HS-27A (cell line): ENCODE measurements around the gene CENPM.
A peak's percentile ranks its signal among the peaks of the same experiment; 100 is the strongest.

Experiments used
- DNase-seq: peaks from one replicate; pipeline ENCODE4 v3.0.0-alpha.2; 2012; ENCODE audit warnings: low read depth, missing footprints

The CENPM gene, protein sequence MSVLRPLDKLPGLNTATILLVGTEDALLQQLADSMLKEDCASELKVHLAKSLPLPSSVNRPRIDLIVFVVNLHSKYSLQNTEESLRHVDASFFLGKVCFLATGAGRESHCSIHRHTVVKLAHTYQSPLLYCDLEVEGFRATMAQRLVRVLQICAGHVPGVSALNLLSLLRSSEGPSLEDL

DNA sequence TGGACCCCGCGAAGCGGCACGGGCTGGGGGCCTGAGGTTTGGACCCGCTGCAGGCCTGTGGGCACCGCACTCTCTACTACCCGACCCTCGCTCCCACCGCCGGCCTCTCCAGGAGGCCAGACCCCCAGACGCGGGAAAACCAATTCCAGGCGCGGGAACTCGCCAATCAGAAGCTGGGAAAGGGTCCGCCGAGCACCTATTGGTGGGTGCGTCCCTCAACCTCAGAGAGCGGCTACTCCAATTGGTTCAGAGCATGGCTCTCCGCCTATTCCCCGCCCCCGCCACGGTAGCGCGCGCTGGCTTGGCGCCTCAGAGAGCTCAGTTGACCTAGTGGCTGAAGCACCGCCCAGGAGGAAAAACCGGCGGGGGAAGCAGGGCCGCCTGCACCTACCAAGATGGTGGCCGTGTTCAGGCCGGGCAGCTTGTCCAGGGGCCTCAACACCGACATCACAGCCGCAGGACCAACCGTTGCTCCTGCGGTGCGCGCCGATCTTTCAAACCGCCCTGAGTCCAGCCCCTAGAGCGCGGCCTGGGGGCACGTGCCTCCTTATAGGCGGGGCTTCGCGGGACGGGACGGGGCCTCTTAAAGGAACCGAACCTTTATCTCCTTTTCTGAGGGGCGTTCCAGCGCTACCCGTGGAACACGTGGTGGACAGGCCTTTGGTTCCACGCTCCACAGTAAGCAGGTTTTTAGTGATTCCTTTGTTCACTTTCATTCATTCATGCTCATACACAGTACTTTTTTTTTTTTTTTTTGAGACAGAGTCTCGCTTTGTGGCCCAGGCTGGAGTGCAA lies at the start of gene CENPM:
CENPM (minus strand) TSS at position 524 of the 795 bp plus-strand sequence; CDS start at position 448, 76 bp downstream.
- DNase-seq, result peak; percentile 88

DNA sequence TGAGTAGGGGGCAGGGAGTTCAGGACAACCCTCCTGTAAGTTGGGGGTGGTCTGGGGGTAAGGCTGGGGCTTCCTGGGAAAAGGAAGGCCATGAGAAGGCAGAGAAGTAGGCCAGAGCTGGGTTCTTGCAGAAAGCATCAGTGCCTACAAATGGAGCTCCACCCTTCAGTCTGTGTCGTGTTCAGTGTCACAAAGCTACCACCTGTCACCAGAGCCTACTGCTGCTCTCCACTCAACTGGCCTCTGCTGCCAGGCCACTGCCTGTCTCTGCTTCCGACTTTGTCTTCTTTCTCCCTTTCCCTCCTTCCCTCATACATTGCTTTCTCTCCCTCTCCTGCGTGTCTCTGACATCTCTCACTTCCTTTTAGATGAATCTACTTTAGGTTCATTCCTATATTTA lies 48.3 kb upstream of the CENPM start:
- no peak for DNase-seq

DNA sequence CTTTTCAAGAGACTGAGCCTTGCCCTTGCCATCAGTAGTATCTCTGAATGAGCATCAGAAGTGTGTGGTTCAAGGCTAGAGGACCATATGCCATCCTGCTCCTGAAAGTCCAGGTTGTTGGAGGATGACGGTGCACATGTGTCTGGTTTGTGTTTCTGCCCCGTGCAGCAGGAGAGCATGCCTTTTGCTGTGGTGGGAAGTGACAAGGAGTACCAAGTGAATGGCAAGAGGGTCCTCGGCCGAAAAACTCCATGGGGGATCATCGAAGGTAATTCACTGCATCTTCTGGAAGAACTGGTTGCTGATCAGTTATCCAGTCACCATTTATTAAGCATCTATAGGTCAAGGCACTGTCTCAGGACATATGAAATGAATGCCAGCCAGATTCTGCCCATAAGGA lies 45.5 kb upstream of the CENPM start:
- DNase-seq, result no peak

DNA sequence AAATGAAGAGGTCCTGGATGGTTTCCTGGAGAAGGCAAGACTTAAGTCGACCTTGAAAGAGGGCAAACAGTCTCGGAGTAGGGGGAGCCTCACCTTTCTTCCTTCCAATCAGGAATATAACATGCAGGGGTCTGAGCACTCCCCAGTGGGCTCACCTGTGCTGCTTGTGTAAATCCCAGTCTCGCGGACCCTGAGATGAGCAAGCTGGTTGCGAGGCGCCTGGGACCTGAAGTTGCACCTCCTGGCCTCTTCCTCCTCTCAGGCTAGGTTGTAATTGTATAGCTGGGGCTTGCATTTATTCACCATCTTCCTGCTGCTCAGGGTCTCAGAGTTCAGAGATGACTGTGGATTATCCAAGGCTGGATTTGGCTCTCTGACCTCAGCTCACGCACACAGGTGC lies 44.2 kb upstream of the CENPM start:
- DNase-seq, result no peak

DNA sequence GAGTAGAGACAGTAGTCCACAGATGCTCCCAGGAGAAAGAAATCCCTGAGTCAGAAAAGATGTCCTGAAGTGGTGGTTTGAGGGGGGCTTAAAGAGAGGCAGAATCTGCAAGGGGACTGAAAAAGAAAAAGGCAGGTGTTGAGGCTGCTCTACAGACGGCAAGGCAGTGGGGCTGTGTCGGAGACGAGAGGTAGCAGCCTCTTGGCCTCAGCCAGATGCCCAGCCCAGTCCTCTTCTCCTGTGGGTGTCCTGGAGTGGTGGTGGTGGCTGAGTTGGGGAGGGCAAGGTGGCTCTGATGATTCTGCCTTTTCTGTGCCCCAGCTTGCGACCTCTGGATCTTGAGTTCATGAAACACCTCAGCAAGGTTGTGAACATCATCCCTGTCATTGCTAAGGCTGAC lies 42.3 kb upstream of the CENPM start:
- no peak for DNase-seq

DNA sequence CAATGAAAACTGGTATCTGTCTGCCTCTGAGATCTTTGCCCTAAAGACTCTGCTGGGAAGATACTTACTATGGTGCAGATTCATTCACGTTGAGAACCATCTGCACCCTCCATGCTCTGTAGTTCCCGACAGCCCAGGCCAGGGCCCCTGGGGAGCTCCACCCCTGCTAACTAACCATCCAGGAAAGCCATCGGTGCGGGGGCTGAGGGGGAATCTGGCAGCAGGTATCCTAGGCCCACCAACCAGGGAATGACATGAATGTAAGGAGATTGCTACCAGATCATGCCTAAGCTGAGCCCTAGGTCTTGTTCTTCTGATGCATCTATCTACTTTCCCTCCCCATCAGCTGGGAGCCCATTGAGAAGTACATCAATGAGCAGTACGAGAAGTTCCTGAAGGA lies 40.3 kb upstream of the CENPM start:
- no peak for DNase-seq

DNA sequence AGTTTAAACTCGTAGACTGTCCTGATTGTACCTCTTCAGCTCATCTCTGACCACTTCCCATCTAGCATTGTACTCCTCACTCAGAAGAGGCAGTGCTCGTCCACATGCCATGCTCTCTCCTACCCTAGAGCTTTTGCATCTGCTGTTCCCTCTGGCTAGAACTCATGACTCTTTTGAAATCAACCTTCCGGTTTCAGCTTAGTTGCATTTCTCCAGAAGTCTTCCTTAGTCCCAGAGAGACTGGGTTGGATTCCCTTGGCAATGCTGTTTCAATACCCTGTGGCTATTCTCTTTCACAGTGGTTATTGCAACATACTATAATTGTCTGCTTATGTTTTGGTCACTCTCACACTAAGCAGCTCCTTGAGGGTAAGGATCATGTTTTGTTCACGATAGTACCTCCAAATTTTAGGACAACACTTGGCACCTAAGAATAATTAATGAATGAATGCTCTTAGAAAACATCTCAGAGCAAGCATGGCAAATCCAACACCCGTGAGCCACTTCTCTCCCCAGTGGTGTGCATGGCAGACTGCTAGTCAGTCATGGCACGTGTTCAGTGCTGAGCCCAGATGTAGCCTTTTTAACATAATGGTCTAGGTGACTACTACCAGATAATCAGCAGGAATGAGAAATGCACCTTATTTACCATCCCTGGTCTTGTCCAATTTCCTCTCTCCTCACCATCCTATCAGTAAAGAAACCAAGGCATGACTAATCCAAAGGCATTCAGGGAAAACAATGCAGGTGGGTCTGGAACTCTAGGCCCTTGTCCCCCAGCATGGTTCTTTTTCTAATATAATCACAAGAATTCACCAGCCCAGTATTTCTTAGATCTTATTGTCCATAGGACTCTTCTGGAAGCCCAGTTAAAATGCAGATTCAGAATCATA lies 36.8 kb upstream of the CENPM start:
- DNase-seq, result no peak

DNA sequence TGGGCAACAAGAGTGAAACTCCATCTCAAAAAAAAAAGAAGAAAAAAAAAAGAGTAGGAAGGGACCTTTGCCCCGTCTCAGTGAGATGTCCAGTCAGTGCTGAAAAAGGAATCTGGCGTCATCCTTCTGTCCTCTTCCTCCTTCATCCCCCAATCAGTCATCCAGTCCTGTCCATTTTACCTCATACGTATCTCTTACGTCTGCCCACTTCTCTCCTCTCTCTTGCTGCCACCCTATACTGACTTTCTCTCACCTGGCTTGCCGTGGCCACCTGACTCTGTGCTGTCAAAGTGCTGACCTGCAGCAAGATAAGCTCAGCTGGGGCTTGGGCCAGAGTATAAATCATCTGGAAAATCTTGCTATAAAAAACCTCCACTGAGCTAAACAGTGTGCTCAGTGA lies 35.9 kb upstream of the CENPM start:
- no peak for DNase-seq

DNA sequence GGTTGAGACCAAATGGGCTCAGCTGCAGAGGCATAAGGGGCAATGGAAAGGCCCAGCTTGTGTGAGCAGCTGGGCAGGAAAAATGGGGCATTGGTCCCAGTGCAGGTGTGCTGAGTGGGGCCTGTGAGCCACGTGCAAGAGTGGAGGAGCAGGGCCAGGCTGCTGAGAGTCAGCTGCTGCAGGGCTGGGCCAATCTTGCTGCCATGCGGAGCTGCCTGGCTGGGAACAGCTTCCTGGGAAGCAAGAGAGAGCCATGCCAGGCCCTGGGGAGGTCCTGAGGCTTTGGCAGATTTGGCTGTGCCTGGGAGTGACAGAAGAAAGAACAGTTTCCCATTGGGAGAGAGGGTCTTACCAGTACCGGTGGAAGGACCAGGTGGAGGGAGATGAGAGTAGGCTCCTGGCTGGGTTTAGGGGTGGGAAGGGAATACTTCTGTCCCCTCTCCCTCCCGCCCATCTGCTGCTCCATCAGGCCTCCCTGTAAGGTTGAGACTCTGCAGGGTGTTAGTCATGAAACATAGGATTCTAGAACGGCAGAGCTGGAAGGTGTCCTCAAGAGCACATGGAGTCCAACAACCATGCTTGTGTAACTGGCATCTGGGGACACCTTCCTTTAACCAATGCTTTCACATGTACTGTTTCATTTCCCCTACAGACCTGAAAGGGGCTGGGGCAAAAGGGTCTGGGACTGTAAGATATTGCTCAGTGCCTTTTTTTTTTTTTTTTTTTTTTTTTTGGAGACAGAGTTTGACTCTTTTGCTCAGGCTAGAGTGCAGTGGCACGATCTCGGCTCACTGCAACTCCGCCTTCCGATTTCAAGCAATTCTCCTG lies 32.7 kb upstream of the CENPM start:
- no peak for DNase-seq

DNA sequence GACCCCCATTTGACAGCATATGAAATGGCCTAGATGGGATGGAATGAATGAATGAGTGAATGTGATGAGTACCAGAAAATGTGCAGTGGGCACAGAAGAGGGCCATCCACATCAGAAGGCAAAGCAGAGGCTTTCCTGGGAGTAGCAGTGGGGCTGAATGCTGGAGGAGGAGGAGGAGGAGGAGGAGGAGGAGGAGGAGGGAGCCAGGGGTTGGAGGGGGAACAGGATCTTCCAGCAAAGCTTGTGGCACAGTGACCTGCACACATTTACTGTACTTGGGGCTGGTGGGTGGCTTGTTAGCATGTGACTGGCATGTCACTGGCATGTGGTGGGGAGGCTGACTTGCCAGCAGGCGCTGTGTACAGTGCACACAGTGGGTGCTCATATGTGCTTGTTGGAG lies 31.8 kb upstream of the CENPM start:
- DNase-seq, result no peak

DNA sequence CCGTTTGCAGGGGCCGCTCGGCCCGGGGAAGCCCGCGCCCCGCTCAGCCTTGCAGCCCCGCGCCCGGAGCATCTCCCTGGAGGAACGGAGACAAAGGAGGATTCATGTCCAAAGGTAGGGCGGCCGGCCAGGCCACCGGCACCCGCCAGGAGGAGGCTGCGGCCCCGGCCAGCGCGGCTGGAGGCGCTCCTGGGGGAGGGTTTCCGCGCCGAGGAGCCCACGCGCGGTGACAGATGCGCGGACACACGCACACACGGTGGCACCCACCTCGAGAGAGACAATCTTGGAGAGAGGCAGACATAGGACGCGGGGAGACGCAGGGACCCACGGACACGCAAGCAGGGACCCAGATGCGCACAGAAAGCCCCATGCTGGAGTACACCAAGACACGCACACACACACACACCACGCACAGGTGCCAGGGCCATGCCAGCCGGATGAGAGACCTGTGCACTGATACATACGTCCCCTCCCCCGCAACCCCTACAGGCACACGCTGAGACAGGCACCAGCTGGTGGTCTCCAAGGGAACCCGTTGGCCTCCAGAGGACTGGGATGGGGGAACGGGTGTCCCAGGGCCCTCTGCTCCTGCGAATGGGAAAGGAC lies 30.1 kb upstream of the CENPM start:
- DNase-seq, result no peak

DNA sequence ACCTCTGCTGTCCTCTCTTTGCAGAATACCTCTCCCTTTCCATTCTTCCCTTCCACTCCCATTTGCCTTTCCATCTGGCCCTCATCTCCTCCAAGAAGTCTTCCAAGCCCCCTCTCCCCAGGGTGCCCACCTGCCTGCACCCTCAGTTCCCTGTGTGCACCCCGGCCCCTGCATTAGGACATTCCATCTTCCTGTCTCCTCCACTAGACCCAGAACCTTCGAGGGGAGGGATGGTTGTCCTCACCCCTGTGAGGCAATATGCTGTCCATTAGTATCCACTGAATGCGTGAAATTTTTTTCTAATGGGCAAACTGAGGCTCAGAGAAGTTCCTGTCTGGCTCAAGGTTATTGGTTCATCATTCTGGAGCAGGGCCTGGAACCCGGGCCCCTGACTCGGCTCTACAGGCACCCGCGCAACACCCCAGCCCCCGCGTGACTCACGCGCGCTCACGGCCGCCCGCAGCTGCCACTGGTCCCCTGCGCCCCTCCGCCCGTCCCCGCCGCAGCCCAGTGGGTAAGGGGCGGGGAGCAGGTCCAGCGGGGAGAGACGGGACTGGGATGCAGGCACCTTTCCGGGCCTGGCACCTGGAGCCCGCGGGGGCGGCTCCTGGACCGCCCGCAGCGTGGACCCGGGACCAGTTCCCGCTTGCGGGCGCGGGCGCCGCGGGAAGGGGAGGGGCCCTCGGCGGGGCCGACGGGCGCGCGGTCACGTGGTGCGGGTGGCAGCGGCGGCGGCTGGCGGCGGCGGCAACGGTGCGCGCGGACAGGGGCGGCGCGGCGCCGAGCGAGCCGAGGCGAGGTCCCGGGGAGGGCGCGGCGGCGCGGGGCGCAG lies 29.3 kb upstream of the CENPM start:
- DNase-seq, result no peak

DNA sequence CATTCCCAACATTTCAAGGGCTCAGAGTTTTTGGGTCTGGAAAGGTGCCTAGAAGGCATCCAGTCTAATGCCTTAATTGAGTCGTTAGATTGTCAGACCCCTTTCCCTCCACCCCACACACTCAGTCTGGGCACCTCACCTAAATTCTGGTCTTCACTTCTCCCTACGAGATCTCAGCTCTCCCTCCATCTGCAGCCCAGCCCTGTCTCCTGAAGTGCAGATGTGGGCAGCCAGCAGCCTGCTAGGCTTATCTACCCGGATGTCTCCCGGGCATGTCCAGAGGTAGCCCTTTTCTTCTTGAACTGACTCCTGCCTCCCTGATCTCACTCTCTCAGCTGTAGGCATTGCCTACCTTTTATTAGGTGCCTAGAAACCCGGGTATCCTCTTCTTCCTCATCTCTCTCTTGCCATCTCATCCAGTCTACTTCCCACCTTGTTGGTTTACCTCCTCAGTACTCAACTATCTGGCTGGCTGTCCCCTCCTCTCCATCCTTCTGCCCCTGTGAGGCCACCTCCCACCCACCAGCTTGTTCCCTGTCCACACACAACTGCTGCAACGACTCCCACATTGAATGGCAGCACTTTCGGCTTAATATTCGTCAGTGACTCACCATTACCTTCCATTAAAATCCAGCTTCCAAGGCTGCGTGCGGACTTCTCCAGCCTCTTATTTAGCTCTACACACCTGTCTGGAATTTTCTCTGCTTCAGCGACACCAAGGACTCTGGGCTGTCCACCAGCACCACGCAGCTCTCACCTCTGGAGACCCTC lies 28.5 kb upstream of the CENPM start:
- DNase-seq, result no peak

DNA sequence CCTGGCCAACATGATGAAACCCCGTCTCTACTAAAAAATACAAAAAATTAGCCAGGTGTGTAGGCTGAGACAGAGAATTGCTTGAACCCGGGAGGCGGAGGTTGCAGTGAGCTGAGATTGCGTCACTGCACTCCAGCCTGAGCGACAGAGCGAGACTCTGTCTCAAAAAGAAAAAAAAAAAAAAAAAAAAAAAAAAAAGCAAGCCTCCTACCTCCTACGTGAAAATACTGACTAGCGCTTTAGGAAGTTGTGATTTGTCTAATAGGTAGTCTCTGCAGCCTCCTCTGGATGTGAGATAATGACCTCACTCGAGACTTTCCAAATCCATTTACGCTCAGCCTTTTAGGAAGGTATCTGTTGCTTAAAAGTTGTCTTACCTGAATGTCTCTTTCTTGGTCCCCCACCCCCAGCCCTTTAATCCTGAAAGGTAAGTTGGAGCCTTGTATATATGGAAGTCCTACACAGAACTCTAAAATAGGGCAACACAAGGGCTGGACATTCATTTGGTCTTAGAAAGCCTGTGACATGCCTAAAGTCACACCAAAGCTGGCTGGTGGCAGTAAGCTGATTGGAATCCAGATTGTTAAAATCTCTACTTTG lies 27.8 kb upstream of the CENPM start:
- DNase-seq, result no peak

DNA sequence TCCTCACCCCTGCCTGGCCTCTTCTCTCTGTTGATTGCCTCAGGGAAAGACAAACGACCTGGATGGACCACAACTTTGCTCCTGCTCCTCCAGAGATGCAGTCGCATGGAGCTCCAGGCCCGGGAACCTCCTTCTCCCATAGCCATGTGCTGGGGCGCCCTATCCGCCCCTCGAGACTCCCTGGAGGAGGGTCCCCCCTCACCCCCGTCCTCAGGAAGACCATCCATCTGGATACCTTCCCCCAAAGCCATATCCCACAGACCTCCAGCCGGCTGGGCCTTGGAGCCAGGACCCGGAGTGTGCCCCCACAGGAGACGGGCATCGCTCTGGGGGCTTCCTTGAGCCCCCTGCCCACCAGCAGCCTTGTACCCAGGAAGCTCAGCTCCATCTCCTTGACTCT lies 24.5 kb upstream of the CENPM start:
- DNase-seq, result no peak

DNA sequence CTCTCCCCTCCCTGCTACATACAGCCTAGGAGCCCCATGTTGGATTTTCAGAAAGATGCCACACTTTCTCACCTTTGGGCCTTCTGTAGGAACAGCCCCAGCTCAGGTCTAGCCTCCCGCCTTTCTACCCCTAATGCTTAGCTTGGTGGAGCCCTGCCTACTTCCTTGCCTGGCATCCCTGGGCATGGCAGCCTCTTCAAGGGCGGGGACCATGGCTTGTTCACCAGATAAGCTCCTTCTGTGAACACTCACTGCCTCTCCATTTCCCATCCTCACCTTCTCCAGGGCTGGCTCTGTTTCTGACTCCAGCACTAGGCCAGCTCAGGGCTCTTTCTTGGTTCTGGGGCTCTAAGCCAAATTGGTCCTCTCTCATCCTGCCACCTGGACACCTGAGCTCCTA lies 23.6 kb upstream of the CENPM start:
- no peak for DNase-seq

DNA sequence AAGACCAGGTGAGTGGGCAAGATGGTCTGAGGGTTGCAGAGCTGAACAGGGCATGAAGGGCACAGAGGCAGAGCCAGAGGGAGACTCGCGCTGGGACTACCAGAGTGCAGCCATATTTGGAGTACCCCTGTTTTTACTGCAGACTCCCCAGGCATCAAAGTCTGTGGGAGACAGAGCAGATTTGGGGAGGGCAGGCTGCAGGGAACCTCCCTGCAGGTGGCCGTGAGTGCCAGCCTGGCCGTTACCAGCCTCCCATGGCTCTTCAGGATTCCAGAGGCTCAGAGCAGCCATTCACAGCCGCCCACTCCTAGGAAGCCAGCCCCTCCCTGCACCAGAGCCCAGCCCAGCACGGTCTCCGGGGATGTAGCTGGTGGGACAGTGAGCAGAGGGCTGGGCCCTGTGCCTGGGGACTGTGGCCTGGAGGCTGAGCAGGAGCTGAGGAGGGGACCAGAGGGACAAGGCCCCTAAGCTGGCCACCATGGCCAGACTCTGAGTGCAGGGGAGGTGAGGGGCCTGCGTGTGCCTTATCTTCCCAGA lies 22.2 kb upstream of the CENPM start, which contains the start of gene SEPTIN3:
SEPTIN3 (plus strand) TSS at position 334 of the 537 bp plus-strand sequence. CDS start 2,050 bp downstream, outside the sequence.
- no peak for DNase-seq

DNA sequence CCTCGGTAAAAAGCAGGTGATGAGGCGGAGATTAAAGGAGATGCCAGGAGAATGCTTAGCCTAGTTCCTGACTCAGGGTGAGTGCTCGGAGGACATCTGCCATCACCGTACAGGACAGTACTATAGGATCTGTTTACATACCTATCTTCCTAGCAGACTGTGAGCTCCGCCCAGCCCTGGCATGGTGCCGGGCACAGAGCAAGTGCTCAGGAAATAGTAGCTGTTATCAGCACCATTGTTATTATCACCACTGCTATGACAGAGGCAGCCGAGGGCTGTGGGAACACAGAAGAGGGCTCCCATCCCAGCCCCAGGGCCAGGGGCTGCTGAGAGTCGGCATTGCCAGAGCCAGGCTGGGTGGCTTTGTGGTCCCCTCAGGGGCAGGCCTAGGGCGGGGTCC lies 21.6 kb upstream of the CENPM start:
- no peak for DNase-seq
